MM.1S (cell line): Measurements from ENCODE around the gene WFDC11.
"Not testable (repeated sequence)": the region's sequence is repeated elsewhere in the genome, so short reads cannot be mapped to it uniquely, and the experiment has no call there.

Source experiments
- DNase-seq: peaks from one replicate; pipeline ENCODE4 v3.0.0-alpha.2; 2015
- H2AFZ ChIP-seq: fragments of 300-600 bp; sonication (generic); 2 replicates; pipeline ENCODE4 v1.6.0; 2016; ENCODE audit warnings: antibody characterized with exemption, low read length
- H3F3A ChIP-seq: fragments of 300-600 bp; sonication (generic); 2 replicates; pipeline ENCODE4 v1.6.1; 2016; ENCODE audit warnings: mild to moderate bottlenecking, antibody characterized with exemption, low read length, moderate library complexity, mixed read lengths; ENCODE audit not compliant: insufficient read depth
- H3K27ac ChIP-seq: fragments of 300-600 bp; sonication (generic); 2 replicates; pipeline ENCODE4 v1.5.1; 2016; ENCODE audit warnings: mild to moderate bottlenecking, low read length
- H3K27me3 ChIP-seq: fragments of 300-600 bp; sonication (generic); replicated peaks from 2 replicates; pipeline ENCODE4 v1.6.0; 2016; ENCODE audit warnings: low read length; ENCODE audit not compliant: insufficient read depth
- H3K36me3 ChIP-seq: fragments of 300-600 bp; sonication (generic); replicated peaks from 2 replicates; pipeline ENCODE4 v1.6.1; 2016; ENCODE audit warnings: mild to moderate bottlenecking, low read length, mixed read lengths; ENCODE audit not compliant: insufficient read depth
- H3K4me1 ChIP-seq: fragments of 300-600 bp; sonication (generic); 2 replicates; pipeline ENCODE4 v1.6.1; 2016; ENCODE audit warnings: low read length, mixed read lengths
- H3K4me2 ChIP-seq: fragments of 300-600 bp; sonication (generic); 2 replicates; pipeline ENCODE4 v1.6.0; 2016; ENCODE audit warnings: low read depth, low read length
- H3K4me3 ChIP-seq: fragments of 300-600 bp; sonication (generic); 2 replicates; pipeline ENCODE4 v1.5.1; 2016; ENCODE audit warnings: low read length, mixed read lengths
- H3K79me2 ChIP-seq: fragments of 300-600 bp; sonication (generic); 2 replicates; pipeline ENCODE4 v1.6.1; 2016; ENCODE audit warnings: mixed run types, low read length, mixed read lengths
- H3K9ac ChIP-seq: fragments of 300-600 bp; sonication (generic); 2 replicates; pipeline ENCODE4 v1.6.1; 2016; ENCODE audit warnings: low read length, mixed read lengths
- H3K9me2 ChIP-seq: fragments of 300-600 bp; sonication (generic); replicated peaks from 2 replicates; pipeline ENCODE4 v1.6.1; 2016; ENCODE audit warnings: mild to moderate bottlenecking, low read length, mixed read lengths; ENCODE audit not compliant: insufficient read depth
- H3K9me3 ChIP-seq: fragments of 300-600 bp; sonication (generic); replicated peaks from 2 replicates; pipeline ENCODE4 v1.6.1; 2016; ENCODE audit warnings: mild to moderate bottlenecking, low read length, mixed read lengths; ENCODE audit not compliant: insufficient read depth
- H4K20me1 ChIP-seq: fragments of 300-600 bp; sonication (generic); 2 replicates; pipeline ENCODE4 v1.6.1; 2016; ENCODE audit warnings: mild to moderate bottlenecking, low read length, moderate library complexity, mixed read lengths; ENCODE audit not compliant: insufficient read depth
- CTCF ChIP-seq: fragments of 300-600 bp; sonication (generic); IDR thresholded peaks from 2 replicates; pipeline ENCODE4 v1.5.1; 2016; ENCODE audit warnings: antibody characterized with exemption, low read length, mixed read lengths
- EZH2 ChIP-seq: fragments of 300-600 bp; sonication (generic); optimal IDR thresholded peaks from 2 replicates; pipeline ENCODE3; 2017; ENCODE audit warnings: low read depth, mild to moderate bottlenecking, antibody characterized with exemption, low read length, mixed read lengths
- EZH2phosphoT487 ChIP-seq: fragments of 300-600 bp; sonication (generic); IDR thresholded peaks from 2 replicates; pipeline ENCODE4 v1.6.1; 2018; ENCODE audit warnings: antibody characterized with exemption, low read length

The WFDC11 gene

GRCh38 chr20:45670139-45670538 lies at the start of gene WFDC11:
Gene WFDC11 (minus strand): TSS chr20:45670239. CDS start chr20:45650600, 19,639 bp downstream.
- Histone ChIP-seq H3K36me3 (no peaks in the 10 kb centered on the region), H3K9me2 (no peaks in the 10 kb centered on the region), H3K4me3 (no peak within 1 kb of the TSS), H2AFZ (no peak within 1 kb of the TSS), H3K9ac (no peak within 1 kb of the TSS), H4K20me1 (no peaks in the 10 kb centered on the region), H3K27me3 (no peaks in the 10 kb centered on the region), H3K4me2 (no peak within 1 kb of the TSS), H3K27ac (no peak within 1 kb of the TSS), H3K79me2 (no peaks in the 10 kb centered on the region), H3K9me3 (no peaks in the 10 kb centered on the region; the same call in 1 of the 2 replicates), H3F3A (no peaks in the 10 kb centered on the region), H3K4me1 (no peaks in the 10 kb centered on the region)
- TF ChIP-seq EZH2phosphoT487 (no peak), EZH2 (no peak), CTCF (no peak)
- no peak for DNase-seq

GRCh38 chr20:45716141-45716688 lies 46.2 kb upstream of the WFDC11 start:
- H3K36me3 ChIP-seq, H3K4me3 ChIP-seq, H3K9me2 ChIP-seq, H4K20me1 ChIP-seq, H3K79me2 ChIP-seq, H3F3A ChIP-seq, H3K27me3 ChIP-seq, H3K9me3 ChIP-seq: not testable (repeated sequence)
- H3K27ac ChIP-seq: peak overlapping the region; percentile 55; the same call in 1 of the 2 replicates
- H3K4me2 ChIP-seq: peak overlapping the region; percentile 32; the same call in 1 of the 2 replicates
- H3K9ac ChIP-seq: peak overlapping the region; percentile 12; the same call in 1 of the 2 replicates
- 0 out of 2 replicates have a peak overlapping the region, but pooled peaks have one; percentile 33 for H2AFZ ChIP-seq
- DNase-seq: peak; percentile 69
- peaks cover 29% of the 10 kb centered on the region for H3K4me1 ChIP-seq

- no peaks in the 10 kb centered on the region for H3K4me1 ChIP-seq
- no peak within 1 kb of the TSS for H3K4me2 ChIP-seq
- H3K9me2 ChIP-seq: no peaks in the 10 kb centered on the region
- DNase-seq: no peak
- H3K27ac ChIP-seq: no peak within 1 kb of the TSS
- no peaks in the 10 kb centered on the region for H3K79me2 ChIP-seq
- H2AFZ ChIP-seq: no peak within 1 kb of the TSS
- no peaks in the 10 kb centered on the region for H3K9me3 ChIP-seq
- no peaks in the 10 kb centered on the region for H3F3A ChIP-seq
- H3K4me3 ChIP-seq: no peak within 1 kb of the TSS
- TF ChIP-seq EZH2 (no peak), EZH2phosphoT487 (no peak), CTCF (no peak)
- H3K36me3 ChIP-seq: no peaks in the 10 kb centered on the region
- no peaks in the 10 kb centered on the region for H3K27me3 ChIP-seq
- no peaks in the 10 kb centered on the region for H4K20me1 ChIP-seq
- H3K9ac ChIP-seq: no peak within 1 kb of the TSS
Observed at GRCh38 chr20:45704969-45705637, 35.1 kb upstream of the WFDC11 start, which contains the start of gene WFDC10B. Gene WFDC10B (minus strand): TSS chr20:45705019. CDS start chr20:45685992, 19,027 bp downstream.

GRCh38 chr20:45701873-45702272 lies 31.8 kb upstream of the WFDC11 start, which contains the start of gene WFDC13:
Gene WFDC13 (plus strand): TSS chr20:45702038. CDS start chr20:45702124, 86 bp downstream.
- no peak within 1 kb of the TSS for H3K4me3 ChIP-seq

More at GRCh38 chr20:45701873-45702272, 31.8 kb upstream of the WFDC11 start, which contains the start of gene WFDC13:
- no peaks in the 10 kb centered on the region for H3K36me3 ChIP-seq
- no peak within 1 kb of the TSS for H3K4me2 ChIP-seq
- DNase-seq: no peak
- H3K27ac ChIP-seq: no peak within 1 kb of the TSS
- no peak for TF ChIP-seq EZH2
- TF ChIP-seq CTCF: no peak
- no peak for TF ChIP-seq EZH2phosphoT487
- no peaks in the 10 kb centered on the region for H3K79me2 ChIP-seq
- no peaks in the 10 kb centered on the region for H3K27me3 ChIP-seq
- H2AFZ ChIP-seq: no peak within 1 kb of the TSS
- H4K20me1 ChIP-seq: no peaks in the 10 kb centered on the region
- no peaks in the 10 kb centered on the region for H3K9me3 ChIP-seq
- no peaks in the 10 kb centered on the region for H3K4me1 ChIP-seq
- no peak within 1 kb of the TSS for H3K9ac ChIP-seq
- no peaks in the 10 kb centered on the region for H3F3A ChIP-seq
- H3K9me2 ChIP-seq: no peaks in the 10 kb centered on the region
